Fibroblast of mammary gland (primary cell): ENCODE measurements around the gene PRRG2.
"Not testable (repeated sequence)": the region's sequence is repeated elsewhere in the genome, so short reads cannot be mapped to it uniquely, and the experiment has no call there.

Source experiments
- DNase-seq: peaks from one replicate; pipeline ENCODE4 v3.0.0-alpha.2; 2010; ENCODE audit warnings: low read depth
- H3K4me3 ChIP-seq: 2 replicates; pipeline ENCODE4 v1.5.1; 2011; ENCODE audit warnings: low read depth, mild to moderate bottlenecking, low read length, moderate library complexity; ENCODE audit not compliant: control insufficient read depth
- CTCF ChIP-seq: conservative IDR thresholded peaks from 2 replicates; pipeline ENCODE4 v1.5.1; 2011; ENCODE audit warnings: low read depth, low read length, inconsistent platforms; ENCODE audit not compliant: control insufficient read depth, insufficient read depth

PRRG2 gene

GRCh38 chr19:49631610-49632192, 50.6 kb downstream of the PRRG2 start:
- no peak overlapping the region for H3K4me3 ChIP-seq
- no peak for DNase-seq
- TF ChIP-seq CTCF = no peak

- H3K4me3 ChIP-seq = no peak overlapping the region
- TF ChIP-seq CTCF = no peak
- DNase-seq = no peak
These were observed 51.5 kb downstream of the PRRG2 start for GRCh38 chr19:49632576-49632975.

DNA sequence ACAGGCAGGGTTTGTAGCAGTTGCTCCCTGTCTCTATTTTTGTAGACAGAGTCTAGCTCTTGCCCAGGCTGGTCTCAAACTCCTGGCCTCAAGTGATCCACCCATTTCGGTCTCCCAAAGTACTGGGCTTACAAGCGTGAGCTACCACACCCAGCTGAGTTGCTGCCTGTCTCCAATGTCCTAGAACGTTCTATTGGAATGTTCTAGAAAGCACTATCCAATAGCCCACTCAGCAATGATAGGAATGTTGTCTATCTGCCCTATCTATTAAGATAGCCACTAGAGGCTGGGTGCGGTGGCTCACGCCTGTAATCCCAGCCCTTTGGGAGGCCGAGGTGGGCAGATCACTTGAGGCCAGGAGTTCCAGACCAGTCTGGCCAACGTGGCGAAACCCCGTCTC, 52.2 kb downstream of the PRRG2 start:
- not testable (repeated sequence) for H3K4me3 ChIP-seq, DNase-seq

DNA sequence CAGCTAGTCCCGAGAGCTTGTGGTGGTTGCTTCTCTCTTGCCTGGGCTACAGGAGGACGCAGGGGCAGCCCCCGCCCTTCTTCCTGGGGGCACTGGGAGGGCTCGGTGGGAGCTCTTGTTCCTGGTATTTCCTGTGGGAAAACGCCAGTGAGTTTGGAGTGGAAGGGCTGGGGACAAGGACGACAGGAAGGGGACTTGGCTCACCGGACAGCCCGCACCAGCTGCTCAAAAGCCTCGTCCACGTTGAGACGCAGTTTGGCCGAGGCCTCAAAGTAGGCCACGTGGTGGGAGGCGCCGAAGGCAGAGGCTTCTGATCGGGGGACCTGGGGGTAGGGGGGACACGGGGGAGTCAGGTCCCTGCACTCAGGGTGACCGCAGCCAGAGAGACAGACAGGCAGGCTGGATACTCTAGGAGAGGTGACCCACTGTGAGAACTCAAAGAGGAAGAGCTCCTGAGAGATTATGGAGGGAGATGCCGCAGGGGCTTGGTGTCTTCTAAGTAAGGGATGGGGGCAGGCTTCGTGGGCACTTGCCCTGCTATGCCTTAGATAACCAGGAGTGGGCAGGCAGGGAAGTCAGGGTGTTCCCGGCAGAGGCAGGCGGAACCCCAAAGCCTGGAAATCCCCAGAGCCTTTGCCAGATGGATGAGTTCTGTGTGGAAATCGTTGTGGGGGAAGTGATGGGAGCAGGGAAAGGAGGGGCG, 54.6 kb downstream of the PRRG2 start:
- no peak overlapping the region for H3K4me3 ChIP-seq
- TF ChIP-seq CTCF = no peak
- peak; percentile 20 for DNase-seq

GRCh38 chr19:49636233-49636932, 55.3 kb downstream of the PRRG2 start:
- DNase-seq = no peak
- no peak overlapping the region for H3K4me3 ChIP-seq
- TF ChIP-seq CTCF = no peak

GRCh38 chr19:49637821-49638738, 57.0 kb downstream of the PRRG2 start:
- peak; percentile 75 for DNase-seq
- no peak for TF ChIP-seq CTCF
- H3K4me3 ChIP-seq = peak overlapping the region; percentile 76
